Skeletal muscle satellite cell (primary cell): ENCODE results near the gene VCAN.

Experiments
- H3K27me3 ChIP-seq: 2 replicates; pipeline ENCODE4 v1.7.0; 2013; ENCODE audit warnings: low read length; ENCODE audit not compliant: control insufficient read depth, insufficient read depth
- H3K36me3 ChIP-seq: 2 replicates; pipeline ENCODE4 v1.7.0; 2013; ENCODE audit warnings: mild to moderate bottlenecking, control low read depth, low read length; ENCODE audit not compliant: insufficient read depth
- H3K4me1 ChIP-seq: 2 replicates; pipeline ENCODE4 v1.7.0; 2013; ENCODE audit warnings: low read length; ENCODE audit not compliant: control insufficient read depth, insufficient read depth
- H3K4me2 ChIP-seq: 2 replicates; pipeline ENCODE4 v1.7.0; 2013; ENCODE audit warnings: mild to moderate bottlenecking, low read length
- H3K4me3 ChIP-seq: 2 replicates; pipeline ENCODE4 v1.7.0; 2013; ENCODE audit warnings: low read length
- H3K9ac ChIP-seq: 2 replicates; pipeline ENCODE4 v1.7.0; 2013; ENCODE audit warnings: mild to moderate bottlenecking, low read depth, low read length, moderate library complexity
- H3K9me3 ChIP-seq: replicated peaks from 2 replicates; pipeline ENCODE4 v1.7.0; 2013; ENCODE audit warnings: mild to moderate bottlenecking, control low read depth, low read length

VCAN gene

DNA sequence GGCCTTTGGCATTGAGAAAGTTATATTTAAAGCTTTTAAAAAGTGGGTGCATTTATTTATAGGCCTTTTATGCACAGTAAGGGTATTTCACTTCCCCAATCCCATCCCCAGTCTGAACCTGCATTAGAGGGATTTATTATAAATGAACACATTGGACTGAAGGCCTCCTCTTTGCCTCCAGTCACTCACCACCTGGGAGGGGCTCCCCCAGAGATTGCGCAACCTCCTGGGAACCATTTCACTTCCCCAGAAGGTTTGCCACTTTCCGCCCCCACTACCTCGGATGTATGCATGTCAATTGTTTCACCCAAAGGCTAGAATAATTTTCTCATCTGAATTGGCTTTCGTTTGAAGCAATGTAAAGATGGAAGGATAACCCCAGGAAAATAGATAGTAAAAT lies 29.8 kb upstream of the VCAN start:
- Histone ChIP-seq H3K4me3 (no peak overlapping the region), H3K4me1 (no peaks in the 10 kb centered on the region), H3K9ac (no peak overlapping the region), H3K9me3 (no peaks in the 10 kb centered on the region), H3K36me3 (no peaks in the 10 kb centered on the region), H3K4me2 (no peak overlapping the region), H3K27me3 (no peaks in the 10 kb centered on the region)

DNA sequence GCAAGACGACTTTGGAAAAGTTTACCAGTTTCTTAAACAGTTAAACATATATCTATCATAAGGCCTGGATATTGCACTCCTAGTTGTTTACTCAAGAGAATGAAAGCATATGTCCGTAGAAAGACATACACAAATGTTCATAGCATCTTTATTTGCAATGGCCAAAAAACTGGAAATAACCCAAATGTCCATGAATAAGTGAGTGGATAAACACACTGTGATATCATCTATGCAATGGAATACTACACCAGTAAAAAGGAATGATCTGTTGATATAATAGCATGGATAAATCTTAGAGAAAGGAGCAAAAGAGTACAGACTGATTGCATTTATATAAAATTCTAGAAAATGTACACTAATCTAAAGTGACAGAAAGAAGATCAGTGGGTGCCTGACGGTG lies 28.0 kb upstream of the VCAN start:
- Histone ChIP-seq H3K27me3 (no peaks in the 10 kb centered on the region), H3K4me1 (no peaks in the 10 kb centered on the region), H3K4me3 (no peak overlapping the region), H3K4me2 (no peak overlapping the region), H3K9me3 (no peaks in the 10 kb centered on the region), H3K36me3 (no peaks in the 10 kb centered on the region), H3K9ac (no peak overlapping the region)

DNA sequence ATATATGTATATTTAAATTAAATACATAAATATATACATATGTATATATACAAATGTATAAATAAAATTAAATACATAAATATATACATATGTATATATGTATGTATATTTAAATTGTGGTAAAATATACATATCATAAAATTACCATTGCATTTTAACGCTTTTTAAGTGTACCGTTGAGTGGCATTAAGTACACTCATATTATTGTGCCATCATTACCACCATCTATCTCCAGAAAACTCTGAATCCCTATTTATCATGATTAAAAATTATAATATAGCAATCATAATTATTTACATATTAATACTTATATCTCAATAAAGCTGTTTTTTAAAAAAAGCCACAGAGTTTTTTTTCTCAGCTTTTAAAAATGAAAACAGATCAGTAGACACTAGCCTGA lies 27.1 kb upstream of the VCAN start:
- Histone ChIP-seq H3K9ac (no peak overlapping the region), H3K4me2 (no peak overlapping the region), H3K4me3 (no peak overlapping the region), H3K9me3 (no peaks in the 10 kb centered on the region), H3K27me3 (no peaks in the 10 kb centered on the region), H3K36me3 (no peaks in the 10 kb centered on the region), H3K4me1 (no peaks in the 10 kb centered on the region)

DNA sequence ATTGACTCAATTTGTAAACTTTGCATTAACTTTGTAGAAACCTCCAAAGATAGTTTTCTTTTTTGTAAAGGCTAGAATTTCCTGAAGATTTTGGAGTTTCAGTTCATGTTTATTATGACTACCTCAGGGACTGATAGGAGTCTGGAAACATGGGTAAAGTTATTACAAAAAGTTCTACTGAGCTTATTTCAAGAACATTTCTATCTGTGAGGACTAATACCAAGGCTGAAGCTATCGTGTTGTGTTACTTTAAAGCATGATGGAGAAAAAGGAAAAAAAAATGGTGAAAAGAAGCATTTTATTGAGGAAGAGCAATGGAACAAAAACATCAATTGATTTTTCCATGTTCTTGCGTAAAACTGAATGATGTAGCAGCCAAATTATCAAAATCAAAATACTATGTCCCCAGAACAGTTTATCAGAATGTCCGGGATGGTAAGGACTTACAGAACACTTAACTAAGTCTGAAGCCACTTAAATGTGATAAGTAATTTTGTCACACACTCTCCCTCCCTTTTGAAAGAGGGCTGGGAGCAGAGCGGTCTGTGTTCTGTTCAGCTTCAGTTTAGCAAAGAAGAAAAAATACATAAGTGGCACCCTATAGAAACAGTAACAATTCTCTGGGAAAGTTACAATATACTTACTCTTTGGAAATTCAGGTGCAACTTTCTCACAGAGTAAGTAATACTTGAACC lies 25.1 kb upstream of the VCAN start:
- H3K9me3 ChIP-seq = no peaks in the 10 kb centered on the region
- no peak overlapping the region for H3K4me2 ChIP-seq
- H3K27me3 ChIP-seq = no peaks in the 10 kb centered on the region
- H3K9ac ChIP-seq = no peak overlapping the region
- H3K4me1 ChIP-seq = no peaks in the 10 kb centered on the region
- H3K36me3 ChIP-seq = no peaks in the 10 kb centered on the region
- H3K4me3 ChIP-seq = no peak overlapping the region

DNA sequence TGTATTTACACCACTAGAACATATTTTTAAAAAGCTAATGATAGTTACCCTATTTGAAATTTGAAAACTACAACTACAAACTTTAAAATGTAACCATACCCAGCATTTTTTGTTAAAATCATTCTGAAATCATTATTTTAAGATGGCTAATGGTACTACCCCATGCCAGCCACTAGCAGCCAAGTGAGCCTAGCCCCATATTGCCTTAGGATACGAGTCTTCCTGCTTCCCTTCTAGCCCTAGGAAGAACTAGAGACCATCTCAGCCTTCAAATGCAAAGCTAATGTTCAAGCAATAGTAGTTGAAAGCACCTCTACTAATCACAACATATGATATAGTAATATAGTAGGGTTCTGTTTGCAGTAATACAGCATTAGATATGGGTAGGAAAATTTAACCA lies 24.0 kb upstream of the VCAN start:
- H3K9ac ChIP-seq = no peak overlapping the region
- H3K27me3 ChIP-seq = no peaks in the 10 kb centered on the region
- H3K9me3 ChIP-seq = no peaks in the 10 kb centered on the region
- no peak overlapping the region for H3K4me2 ChIP-seq
- H3K4me1 ChIP-seq = no peaks in the 10 kb centered on the region
- no peaks in the 10 kb centered on the region for H3K36me3 ChIP-seq
- no peak overlapping the region for H3K4me3 ChIP-seq

DNA sequence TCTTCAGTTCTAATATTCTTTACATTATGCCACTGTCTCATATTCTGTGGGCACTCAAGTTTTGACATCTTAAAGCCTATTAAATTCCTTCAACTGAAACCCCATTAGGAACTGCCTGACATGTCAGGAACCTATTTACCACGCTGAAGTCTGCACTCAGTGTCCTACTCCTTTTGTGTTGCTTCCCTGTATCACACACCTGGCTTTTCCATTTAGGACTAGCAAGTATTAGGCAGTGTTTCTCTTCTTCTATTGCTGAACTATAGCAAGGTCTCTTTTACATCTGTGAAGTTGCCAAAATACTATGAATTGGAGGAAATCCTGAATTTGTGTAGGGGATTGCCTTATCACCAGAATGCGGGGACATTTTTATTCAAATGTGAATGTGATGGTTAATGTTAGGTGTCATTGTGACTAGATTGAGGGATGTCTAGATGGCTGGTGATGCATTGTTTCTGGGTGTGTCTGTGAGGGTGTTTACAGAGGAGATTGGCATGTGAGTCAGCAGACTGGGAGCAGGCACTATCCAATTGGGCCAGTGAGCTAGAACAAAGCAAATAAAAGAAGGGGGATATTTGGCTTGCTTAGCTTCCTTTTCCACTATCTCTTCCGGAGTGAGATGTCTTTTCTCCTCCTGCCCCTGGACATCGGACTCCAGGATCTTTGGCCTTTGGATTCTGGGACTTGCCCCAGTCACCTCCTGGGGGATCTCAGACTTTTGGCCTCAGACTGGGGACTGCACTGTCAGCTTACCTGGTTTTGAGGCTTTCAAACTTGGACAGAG lies 21.2 kb upstream of the VCAN start:
- H3K27me3 ChIP-seq = no peaks in the 10 kb centered on the region
- no peaks in the 10 kb centered on the region for H3K9me3 ChIP-seq
- H3K9ac ChIP-seq = no peak overlapping the region
- no peak overlapping the region for H3K4me3 ChIP-seq
- H3K4me2 ChIP-seq = no peak overlapping the region
- H3K36me3 ChIP-seq = no peaks in the 10 kb centered on the region
- H3K4me1 ChIP-seq = no peaks in the 10 kb centered on the region

DNA sequence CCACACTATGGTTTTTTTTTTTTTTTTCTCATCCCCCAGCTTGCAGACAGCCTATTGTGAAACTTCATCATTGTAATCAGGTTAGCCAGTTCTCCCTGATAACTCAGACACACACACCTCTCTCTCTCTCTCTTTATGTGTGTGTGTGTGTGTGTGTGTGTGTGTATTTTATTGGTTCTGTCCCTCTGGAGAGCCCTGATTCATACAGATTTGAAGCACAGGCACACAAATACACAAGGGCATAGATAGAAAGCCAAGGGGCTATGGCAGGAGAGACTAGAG lies 20.6 kb upstream of the VCAN start:
- Histone ChIP-seq H3K9ac (no peak overlapping the region), H3K4me1 (no peaks in the 10 kb centered on the region), H3K27me3 (no peaks in the 10 kb centered on the region), H3K9me3 (no peaks in the 10 kb centered on the region), H3K36me3 (no peaks in the 10 kb centered on the region), H3K4me3 (no peak overlapping the region), H3K4me2 (no peak overlapping the region)

DNA sequence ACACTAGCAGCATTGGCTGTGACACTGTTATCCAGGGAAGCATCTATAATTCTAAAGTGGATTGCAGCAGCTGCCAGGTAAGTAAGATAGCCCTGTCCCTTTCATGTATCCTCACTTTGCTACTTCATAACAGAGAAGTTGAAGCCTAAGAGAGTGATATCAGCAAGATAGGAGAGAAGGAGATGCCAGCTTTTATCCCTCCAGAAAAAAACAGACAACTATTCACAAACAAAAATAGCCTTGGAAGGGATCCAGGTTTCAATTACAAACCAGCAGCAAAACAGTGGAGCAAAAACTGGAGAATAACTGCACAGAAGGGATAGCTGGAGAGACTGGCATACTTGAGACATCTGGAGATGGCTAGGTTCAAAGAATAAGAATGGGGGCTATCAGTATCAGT lies 19.6 kb upstream of the VCAN start:
- Histone ChIP-seq H3K4me1 (no peaks in the 10 kb centered on the region), H3K4me2 (no peak overlapping the region), H3K9me3 (no peaks in the 10 kb centered on the region), H3K4me3 (no peak overlapping the region), H3K27me3 (no peaks in the 10 kb centered on the region), H3K36me3 (no peaks in the 10 kb centered on the region), H3K9ac (no peak overlapping the region)

DNA sequence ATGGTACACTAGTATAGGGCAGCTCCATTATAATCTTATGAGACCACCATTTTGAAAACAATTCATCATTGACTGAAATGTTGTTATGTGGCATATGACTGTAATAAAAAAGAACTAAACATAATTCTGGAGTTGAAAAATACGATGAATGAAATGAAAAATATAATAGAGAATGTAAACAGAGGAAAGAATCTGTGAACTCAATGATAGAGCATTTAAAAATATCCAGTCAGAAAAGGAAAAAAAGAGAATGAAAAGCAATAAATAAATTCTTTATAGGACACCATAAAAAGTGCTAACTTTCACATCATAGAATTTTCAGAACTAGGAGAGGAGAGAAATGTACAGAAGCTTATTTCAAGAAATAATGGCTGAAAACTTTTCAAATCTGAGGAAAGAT lies 17.6 kb upstream of the VCAN start:
- Histone ChIP-seq H3K36me3 (no peaks in the 10 kb centered on the region), H3K9ac (no peak overlapping the region), H3K27me3 (no peaks in the 10 kb centered on the region), H3K4me3 (no peak overlapping the region), H3K9me3 (no peaks in the 10 kb centered on the region), H3K4me2 (no peak overlapping the region), H3K4me1 (no peaks in the 10 kb centered on the region)

DNA sequence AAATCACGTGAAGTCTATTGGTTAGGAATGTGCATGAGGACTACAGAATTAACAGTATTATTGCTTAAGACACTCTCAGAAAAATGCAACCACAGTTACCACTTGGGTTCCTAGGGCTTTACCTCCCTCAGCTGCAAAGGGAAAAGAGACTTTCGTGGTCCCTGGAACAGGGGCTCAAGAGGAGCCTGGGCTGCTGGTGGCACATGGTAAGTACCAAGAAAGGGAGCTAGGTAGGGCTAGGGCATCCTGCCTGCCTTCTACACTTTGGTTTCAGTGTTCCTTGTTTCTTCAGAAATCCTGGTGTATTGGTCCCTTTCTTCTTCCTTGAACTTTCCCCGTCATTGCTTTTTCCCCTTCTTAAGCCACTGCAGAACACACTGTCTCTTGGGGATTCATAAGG lies 7.3 kb upstream of the VCAN start:
- Histone ChIP-seq H3K9me3 (no peaks in the 10 kb centered on the region), H3K36me3 (no peaks in the 10 kb centered on the region), H3K4me1 (no peaks in the 10 kb centered on the region), H3K4me2 (no peak overlapping the region), H3K9ac (no peak overlapping the region), H3K4me3 (no peak overlapping the region), H3K27me3 (peaks cover 53% of the 10 kb centered on the region)

DNA sequence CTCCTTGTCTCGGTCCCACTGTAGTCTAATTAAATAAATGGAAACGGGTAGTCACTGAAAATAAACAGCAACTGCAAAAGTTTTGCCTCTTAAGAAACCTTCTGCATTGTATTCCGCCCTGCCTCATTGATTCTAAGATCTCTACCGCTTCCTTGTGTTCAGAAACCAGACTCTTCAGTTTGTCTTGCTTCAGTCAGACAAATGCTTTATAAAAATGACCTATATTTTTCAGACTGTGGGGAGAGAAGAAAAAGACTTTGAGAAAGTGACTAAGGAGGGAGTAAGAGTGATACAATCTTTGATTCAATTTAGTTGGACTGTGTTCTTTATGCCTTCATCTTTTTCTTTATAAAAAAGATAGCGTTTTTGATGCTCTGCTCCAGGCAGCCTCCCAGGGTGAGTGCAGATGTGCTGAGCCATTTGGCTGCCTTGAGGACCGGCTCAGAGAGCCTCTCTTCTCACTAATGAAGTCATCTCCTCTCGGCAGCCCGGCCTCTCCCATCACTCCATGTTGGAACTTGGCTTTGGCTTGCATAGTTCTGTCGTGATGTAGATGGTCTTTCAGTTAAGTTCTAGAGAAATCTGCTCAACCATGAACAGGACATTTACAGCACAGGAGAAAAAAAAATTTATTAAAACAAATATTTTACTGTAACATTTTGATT lies 4.0 kb upstream of the VCAN start:
- Histone ChIP-seq H3K4me3 (no peak overlapping the region), H3K9me3 (no peaks in the 10 kb centered on the region), H3K27me3 (peaks cover 62% of the 10 kb centered on the region), H3K4me1 (no peaks in the 10 kb centered on the region), H3K36me3 (no peaks in the 10 kb centered on the region), H3K9ac (no peak overlapping the region), H3K4me2 (no peak overlapping the region)

DNA sequence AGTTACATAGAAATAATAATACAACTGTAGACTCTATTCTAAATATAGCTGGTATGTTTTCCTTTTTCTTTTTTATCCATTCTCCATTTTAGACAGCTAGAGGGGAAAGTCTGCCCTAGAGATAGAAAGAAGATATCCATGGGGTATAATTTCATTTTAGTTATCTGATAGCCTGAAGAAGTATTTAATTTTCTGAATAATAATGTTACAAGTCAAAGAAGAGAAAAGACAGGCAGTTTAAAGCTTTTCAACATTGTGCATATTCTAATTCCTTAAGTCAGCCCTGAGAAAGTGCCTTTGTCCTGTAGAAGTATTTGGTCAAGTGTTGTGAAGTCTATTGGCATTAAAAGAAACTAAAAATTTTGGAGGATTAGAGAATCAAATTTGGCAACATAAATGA lies 2.5 kb upstream of the VCAN start:
- H3K4me2 ChIP-seq = no peak overlapping the region
- H3K4me3 ChIP-seq = no peak overlapping the region
- no peak overlapping the region for H3K9ac ChIP-seq
- H3K36me3 ChIP-seq = no peaks in the 10 kb centered on the region
- no peaks in the 10 kb centered on the region for H3K9me3 ChIP-seq
- peaks cover 59% of the 10 kb centered on the region for H3K27me3 ChIP-seq
- H3K4me1 ChIP-seq = no peaks in the 10 kb centered on the region
